MG63 (cell line): ENCODE results near the gene MMD2. TPM values are rescaled to one million over a fixed set of nuclear protein-coding genes. Genes with fewer than 3 reads are reported as not detected.
A peak's percentile ranks its signal among the peaks of the same experiment; 100 is the strongest.
"Not testable (repeated sequence)": the region's sequence is repeated elsewhere in the genome, so short reads cannot be mapped to it uniquely, and the experiment has no call there.

ENCODE experiments used
- DNase-seq: peaks from one replicate; pipeline ENCODE4 v3.0.0-alpha.2; 2020
- H3K27me3 ChIP-seq: fragments of 250-450 bp; sonication (Bioruptor Pico); 2 replicates; pipeline ENCODE4 v1.5.1; 2020; ENCODE audit warnings: mild to moderate bottlenecking, moderate library complexity
- H3K36me3 ChIP-seq: fragments of 250-450 bp; sonication (Bioruptor Pico); 2 replicates; pipeline ENCODE4 v1.5.1; 2020; ENCODE audit warnings: mild to moderate bottlenecking, moderate library complexity
- H3K4me3 ChIP-seq: fragments of 250-450 bp; sonication (Bioruptor Pico); 2 replicates; pipeline ENCODE4 v1.5.1; 2020; ENCODE audit warnings: mild to moderate bottlenecking, moderate library complexity
- H3K9me3 ChIP-seq: fragments of 250-450 bp; sonication (Bioruptor Pico); 2 replicates; pipeline ENCODE4 v1.5.1; 2020; ENCODE audit warnings: mild to moderate bottlenecking, moderate library complexity
- total RNA-seq: library from RNA; depleted of rRNA; stranded (reverse); fragments of >200 nt; shearing (Covaris generic); gene quantifications from 2 replicates; pipeline ENCODE4 v1.2.3, GENCODE V29; 2014; ENCODE audit warnings: low replicate concordance; rRNA removed

Gene MMD2, protein sequence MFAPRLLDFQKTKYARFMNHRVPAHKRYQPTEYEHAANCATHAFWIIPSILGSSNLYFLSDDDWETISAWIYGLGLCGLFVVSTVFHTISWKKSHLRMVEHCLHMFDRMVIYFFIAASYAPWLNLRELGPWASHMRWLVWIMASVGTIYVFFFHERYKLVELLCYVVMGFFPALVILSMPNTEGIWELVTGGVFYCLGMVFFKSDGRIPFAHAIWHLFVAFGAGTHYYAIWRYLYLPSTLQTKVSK
- not detected in 2 replicates for total RNA-seq

DNA sequence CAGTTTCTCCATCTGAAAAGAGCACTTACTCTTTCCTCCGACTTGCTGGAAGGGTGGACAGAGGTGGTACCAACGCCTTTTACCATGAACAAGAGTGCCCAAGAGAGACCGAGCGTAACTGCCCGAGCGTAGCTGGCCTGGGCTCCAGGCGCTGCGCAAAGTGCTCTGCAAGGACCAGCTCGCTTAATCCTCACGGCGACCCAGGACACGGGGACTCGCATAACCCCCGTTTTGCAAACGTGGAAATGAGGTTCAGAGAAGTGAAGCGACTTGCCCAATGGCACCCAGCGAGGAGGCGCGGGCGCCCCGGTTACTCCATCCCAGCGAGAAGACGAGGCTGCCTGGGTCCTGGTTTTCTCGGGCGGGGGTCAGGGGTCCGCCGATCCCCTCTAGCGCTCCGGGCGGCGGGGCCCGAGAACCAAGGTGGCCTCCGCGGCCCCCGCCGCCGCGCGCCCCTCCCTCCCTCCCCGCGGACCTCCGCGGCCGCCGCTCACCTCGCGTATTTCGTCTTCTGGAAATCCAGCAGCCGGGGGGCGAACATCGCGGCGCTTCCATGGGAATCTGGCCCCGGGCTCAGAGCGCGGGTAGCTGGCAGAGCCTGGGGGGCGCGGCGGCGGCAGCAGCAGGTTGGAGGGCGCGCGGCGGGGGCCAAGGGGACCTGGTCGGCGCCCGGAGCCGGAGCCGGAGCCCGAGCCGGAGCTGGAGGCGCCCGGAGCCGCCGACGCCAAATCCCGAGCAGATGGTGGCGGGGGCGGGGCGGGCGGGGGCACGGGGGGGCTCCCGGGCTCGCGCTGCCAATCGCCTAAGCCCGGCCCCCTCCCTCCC is at the start of gene MMD2:
Gene MMD2, minus strand, starts transcription at position 711 of the 825 bp plus-strand sequence. Its CDS starts 170 bp downstream, at position 541.
- no peaks in the 10 kb centered on the region for H3K9me3 ChIP-seq
- no peak for DNase-seq
- H3K36me3 ChIP-seq, result no peaks in the 10 kb centered on the region
- no peak within 1 kb of the TSS for H3K4me3 ChIP-seq
- peaks cover 28% of the 10 kb centered on the region for H3K27me3 ChIP-seq

- no peak overlapping the region for H3K4me3 ChIP-seq
- no peaks in the 10 kb centered on the region for H3K9me3 ChIP-seq
- H3K27me3 ChIP-seq, result no peaks in the 10 kb centered on the region
- DNase-seq, result no peak
- peaks cover 10% of the 10 kb centered on the region for H3K36me3 ChIP-seq
Measured at GRCh38 chr7:5005066-5005465, 46.1 kb upstream of the MMD2 start.

DNA sequence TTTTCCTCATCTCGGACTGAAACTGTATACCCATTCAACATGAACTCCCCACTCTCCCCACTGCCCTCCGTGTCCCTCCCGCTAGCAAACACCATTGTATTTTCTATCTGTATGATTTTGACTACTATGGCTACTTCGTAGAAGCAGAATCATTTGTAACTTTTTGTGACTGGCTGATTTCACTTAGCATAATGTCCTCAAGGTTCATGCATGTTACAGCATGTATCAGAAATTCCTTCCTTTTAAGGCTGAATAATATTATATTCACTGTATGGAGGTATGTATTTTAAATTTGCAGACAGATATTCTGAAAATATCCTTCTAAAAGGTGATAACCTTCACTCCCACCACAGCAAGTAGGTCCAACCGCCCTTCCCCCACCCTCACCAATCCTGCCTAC is 42.9 kb upstream of the MMD2 start:
- Histone ChIP-seq H3K9me3 (no peaks in the 10 kb centered on the region), H3K36me3 (peaks cover 8% of the 10 kb centered on the region), H3K4me3 (no peak overlapping the region), H3K27me3 (no peaks in the 10 kb centered on the region)
- DNase-seq, result no peak

DNA sequence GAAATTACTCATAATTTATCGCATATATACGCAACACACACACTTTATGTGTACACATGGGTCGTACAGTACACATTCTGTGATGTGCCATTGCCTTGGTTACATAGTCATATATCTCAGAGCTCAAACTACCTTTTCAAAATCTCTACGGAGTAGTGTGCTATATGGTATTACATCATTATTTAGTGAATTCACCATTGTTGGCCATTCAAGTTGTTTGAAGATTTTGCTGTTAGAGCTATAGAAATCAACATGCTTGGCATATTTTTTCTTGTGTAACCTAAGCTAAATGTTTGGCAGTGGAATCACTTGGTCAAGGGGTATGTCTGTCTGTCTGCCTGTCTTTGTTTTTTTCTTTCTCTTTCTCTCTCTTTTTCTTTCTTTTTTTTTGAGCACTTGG is 42.0 kb upstream of the MMD2 start:
- no peak for DNase-seq
- Histone ChIP-seq H3K4me3 (no peak overlapping the region), H3K9me3 (no peaks in the 10 kb centered on the region), H3K27me3 (no peaks in the 10 kb centered on the region), H3K36me3 (peaks cover 13% of the 10 kb centered on the region)

DNA sequence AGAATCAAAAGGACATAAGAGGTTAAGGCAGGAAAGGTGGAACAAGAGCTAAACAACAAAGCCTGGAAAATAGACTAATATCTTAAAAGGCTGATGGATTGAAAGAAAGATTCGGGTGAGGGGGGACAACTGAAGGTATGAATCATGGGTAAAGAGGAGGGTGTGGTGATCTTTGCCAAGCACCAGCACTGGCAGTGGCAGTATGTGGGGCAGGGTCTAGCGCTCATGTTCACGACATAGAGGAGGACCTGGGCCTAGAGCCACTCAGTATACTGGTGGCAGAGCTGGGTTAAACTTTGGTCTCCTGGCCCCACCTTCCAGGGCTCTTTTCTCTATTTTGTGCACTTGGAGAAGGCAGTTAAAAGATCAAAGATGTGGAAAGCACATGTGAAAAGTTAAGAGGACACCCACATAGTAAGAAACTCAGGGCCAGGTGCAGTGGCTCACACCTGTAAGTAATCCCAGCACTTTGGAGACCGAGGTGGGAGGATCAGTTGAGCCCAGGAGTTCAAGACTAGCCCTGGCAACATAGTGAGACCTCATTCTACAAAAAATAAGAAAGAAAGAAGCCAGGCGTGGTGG is 40.5 kb upstream of the MMD2 start:
- Histone ChIP-seq H3K36me3 (peaks cover 13% of the 10 kb centered on the region), H3K4me3 (no peak overlapping the region), H3K27me3 (no peaks in the 10 kb centered on the region), H3K9me3 (no peaks in the 10 kb centered on the region)
- DNase-seq, result no peak

- Histone ChIP-seq H3K4me3 (no peak overlapping the region), H3K36me3 (peaks cover 13% of the 10 kb centered on the region), H3K9me3 (no peaks in the 10 kb centered on the region), H3K27me3 (no peaks in the 10 kb centered on the region)
- no peak for DNase-seq
Measured at GRCh38 chr7:4998910-4999309, 39.9 kb upstream of the MMD2 start.

DNA sequence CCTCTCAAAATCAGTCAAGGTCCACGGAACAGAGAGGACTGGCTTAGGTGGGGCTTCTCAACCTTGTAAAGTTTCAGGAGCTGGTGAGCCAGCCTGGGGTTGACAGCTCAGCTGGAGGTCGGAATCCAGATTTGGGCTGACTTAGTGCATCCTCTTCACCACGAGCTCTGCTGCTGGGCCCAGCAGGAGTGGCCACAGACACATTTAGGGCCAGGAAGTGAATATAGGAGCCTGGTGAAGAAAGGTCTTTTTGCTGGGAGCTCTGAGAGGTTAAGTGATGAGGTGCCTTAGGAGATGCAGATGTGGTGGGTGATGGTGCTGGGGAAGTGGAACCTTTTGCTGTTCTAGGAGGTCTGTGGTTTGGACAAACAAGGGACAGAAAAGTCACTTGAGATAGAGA is 39.3 kb upstream of the MMD2 start:
- Histone ChIP-seq H3K36me3 (peaks cover 16% of the 10 kb centered on the region), H3K9me3 (no peaks in the 10 kb centered on the region), H3K4me3 (no peak overlapping the region), H3K27me3 (no peaks in the 10 kb centered on the region)
- DNase-seq, result no peak

- DNase-seq, result no peak
- Histone ChIP-seq H3K36me3 (peaks cover 23% of the 10 kb centered on the region), H3K9me3 (no peaks in the 10 kb centered on the region), H3K4me3 (no peak overlapping the region), H3K27me3 (no peaks in the 10 kb centered on the region)
Measured at GRCh38 chr7:4996696-4997222, 37.8 kb upstream of the MMD2 start.

- H3K4me3 ChIP-seq, result no peak overlapping the region
- DNase-seq, result no peak
- no peaks in the 10 kb centered on the region for H3K27me3 ChIP-seq
- H3K9me3 ChIP-seq, result no peaks in the 10 kb centered on the region
- peaks cover 25% of the 10 kb centered on the region for H3K36me3 ChIP-seq
Measured at GRCh38 chr7:4995429-4995969, 36.5 kb upstream of the MMD2 start.

DNA sequence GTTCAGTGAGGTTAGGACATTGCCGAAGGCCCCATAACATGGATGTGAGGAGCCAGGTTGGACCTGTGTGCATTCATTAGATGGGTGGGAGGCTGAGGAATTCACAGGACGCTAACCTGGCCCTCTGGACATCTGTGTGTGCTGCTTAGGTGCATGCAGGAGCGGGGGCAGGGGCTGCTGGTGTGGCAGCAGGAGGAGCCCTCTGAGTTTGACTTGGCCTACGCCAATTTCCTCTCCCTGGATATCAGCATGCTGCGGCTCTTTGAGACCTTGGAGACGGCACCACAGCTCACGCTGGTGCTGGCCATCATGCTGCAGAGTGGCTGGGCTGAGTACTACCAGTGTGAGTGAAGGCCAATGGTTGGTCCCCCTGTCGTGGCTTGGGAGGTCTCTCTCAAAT is 34.5 kb upstream of the MMD2 start:
- H3K36me3 ChIP-seq, result peaks cover 29% of the 10 kb centered on the region
- no peaks in the 10 kb centered on the region for H3K27me3 ChIP-seq
- H3K9me3 ChIP-seq, result no peaks in the 10 kb centered on the region
- no peak for DNase-seq
- H3K4me3 ChIP-seq, result no peak overlapping the region

GRCh38 chr7:4982741-4983140 is 23.8 kb upstream of the MMD2 start:
- DNase-seq, H3K4me3 ChIP-seq, H3K27me3 ChIP-seq, H3K9me3 ChIP-seq: not testable (repeated sequence)
- H3K36me3 ChIP-seq, result peaks cover 42% of the 10 kb centered on the region

DNA sequence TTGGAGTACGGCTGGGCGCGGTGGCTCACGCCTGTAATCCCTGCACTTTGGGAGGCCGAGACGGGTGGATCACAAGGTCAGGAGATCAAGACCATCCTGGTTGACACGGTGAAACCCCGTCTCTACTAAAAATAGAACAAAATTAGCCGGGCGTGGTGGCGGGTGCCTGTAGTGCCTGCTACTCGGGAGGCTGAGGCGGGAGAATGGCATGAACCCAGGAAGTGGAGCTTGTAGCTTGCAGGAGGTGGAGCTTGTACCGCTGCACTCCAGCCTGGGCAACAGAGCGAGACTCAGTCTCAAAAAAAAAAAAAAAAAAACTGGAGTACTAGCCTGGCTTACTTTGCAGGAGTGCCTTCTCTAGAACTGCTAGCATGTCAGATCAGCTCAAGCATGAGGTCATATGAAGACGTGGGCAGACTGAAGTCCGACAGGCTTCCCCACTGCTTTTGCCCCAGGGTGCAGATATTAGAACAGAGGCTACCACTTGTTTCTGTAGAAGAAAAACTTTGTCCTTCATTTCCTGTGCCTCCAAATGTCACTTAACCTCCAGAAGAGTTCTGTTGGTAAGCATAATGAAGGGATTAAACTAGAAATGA is 22.4 kb upstream of the MMD2 start:
- not testable (repeated sequence) for H3K9me3 ChIP-seq, DNase-seq, H3K27me3 ChIP-seq, H3K4me3 ChIP-seq
- peaks cover 55% of the 10 kb centered on the region for H3K36me3 ChIP-seq

- Histone ChIP-seq H3K4me3 (peak overlapping the region; percentile 86), H3K36me3 (peaks cover 37% of the 10 kb centered on the region)
- not testable (repeated sequence) for H3K9me3 ChIP-seq, DNase-seq, H3K27me3 ChIP-seq
Measured at GRCh38 chr7:4975626-4976025, 16.6 kb upstream of the MMD2 start.

GRCh38 chr7:4973728-4974198 is 14.8 kb upstream of the MMD2 start:
- H3K36me3 ChIP-seq, result peaks cover 24% of the 10 kb centered on the region
- peak overlapping the region; percentile 86 for H3K4me3 ChIP-seq
- peak; percentile 91 for DNase-seq

GRCh38 chr7:4972446-4972845 is 13.5 kb upstream of the MMD2 start:
- H3K9me3 ChIP-seq, H3K27me3 ChIP-seq, DNase-seq, H3K4me3 ChIP-seq: not testable (repeated sequence)
- H3K36me3 ChIP-seq, result peaks cover 13% of the 10 kb centered on the region

More at GRCh38 chr7:4973728-4974198, 14.8 kb upstream of the MMD2 start:
- H3K27me3 ChIP-seq, result no peaks in the 10 kb centered on the region
- H3K9me3 ChIP-seq, result peaks cover 2% of the 10 kb centered on the region; the same call in 1 of the 2 replicates

DNA sequence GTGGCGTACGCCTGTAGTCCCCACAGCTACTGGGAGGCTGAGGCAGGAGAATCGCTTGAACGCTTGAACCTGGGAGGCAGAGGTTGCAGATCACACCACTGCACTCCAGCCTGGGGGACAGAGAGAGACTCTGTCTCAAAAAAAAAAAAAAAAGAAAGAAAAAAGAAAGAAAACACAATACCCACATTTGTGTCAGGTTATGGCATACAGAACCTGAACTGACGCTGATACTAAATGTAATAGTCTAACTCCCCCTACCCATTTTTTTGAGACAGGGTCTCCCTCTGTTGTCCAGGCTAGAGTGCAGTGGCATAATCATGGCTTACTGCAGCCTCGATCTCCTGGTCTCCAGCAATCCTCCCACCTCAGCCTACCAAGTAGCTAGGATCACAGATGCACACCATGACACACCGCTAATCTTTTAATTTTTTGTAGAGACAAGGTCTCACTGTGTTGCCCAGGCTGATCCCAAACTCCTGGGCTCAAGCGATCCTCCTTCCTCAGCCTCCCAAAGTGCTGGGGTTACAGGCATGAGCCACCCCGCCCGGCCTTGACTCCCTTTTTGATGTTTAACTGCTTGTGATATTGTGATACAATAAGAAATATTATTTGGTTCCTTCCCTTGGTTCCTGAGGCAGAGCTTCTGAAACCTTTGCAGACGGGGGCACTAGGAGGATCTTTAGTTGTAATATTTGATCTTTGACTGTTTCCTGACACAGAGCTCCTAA is 6.5 kb upstream of the MMD2 start:
- DNase-seq, result no peak
- Histone ChIP-seq H3K9me3 (no peaks in the 10 kb centered on the region), H3K27me3 (no peaks in the 10 kb centered on the region), H3K4me3 (no peak overlapping the region), H3K36me3 (no peaks in the 10 kb centered on the region)
